HL-60 (cell line): ENCODE measurements around the gene POLR2H.

Experiments used
- DNase-seq, 2 experiments: peaks; one replicate each; pipeline ENCODE4 v3.0.0-alpha.2; 2010 to 2020; ENCODE audit warnings: low read depth in 1 of 2, low spot score in 1 of 2
- H3K27ac ChIP-seq: fragments of 250-450 bp; sonication (Bioruptor Pico); replicated peaks from 2 replicates; pipeline ENCODE4 v1.5.1; 2020; ENCODE audit warnings: mild to moderate bottlenecking, moderate library complexity
- H3K27me3 ChIP-seq: fragments of 250-450 bp; sonication (Bioruptor Pico); 2 replicates; pipeline ENCODE4 v1.5.1; 2021; ENCODE audit warnings: mild to moderate bottlenecking, moderate library complexity; ENCODE audit not compliant: insufficient read depth, poor library complexity, severe bottlenecking
- H3K4me3 ChIP-seq: replicated peaks from 2 replicates; pipeline ENCODE4 v1.5.1; 2011; ENCODE audit warnings: mild to moderate bottlenecking, control low read depth, low read length; ENCODE audit not compliant: insufficient read depth
- GABPA ChIP-seq: IDR thresholded peaks from 2 replicates; pipeline ENCODE4 v1.6.1; 2012; ENCODE audit warnings: low read depth
- POLR2AphosphoS5 ChIP-seq: IDR thresholded peaks from 2 replicates; pipeline ENCODE4 v1.6.1; 2012; ENCODE audit warnings: low read depth
- SPI1 ChIP-seq: IDR thresholded peaks from 2 replicates; pipeline ENCODE4 v1.6.1; 2012; ENCODE audit warnings: low read depth, mild to moderate bottlenecking, borderline replicate concordance
- TF ChIP-seq, protein P1 (sequence below): IDR thresholded peaks from one replicate; pipeline ENCODE4 v1.5.1; 2011; ENCODE audit warnings: low read length, control low read depth, inconsistent platforms; ENCODE audit not compliant: insufficient read depth
- TF ChIP-seq, protein P2 (sequence below): IDR thresholded peaks from 2 replicates; pipeline ENCODE4 v1.6.1; 2012; ENCODE audit warnings: low read depth; ENCODE audit not compliant: insufficient replicate concordance

Gene POLR2H

DNA sequence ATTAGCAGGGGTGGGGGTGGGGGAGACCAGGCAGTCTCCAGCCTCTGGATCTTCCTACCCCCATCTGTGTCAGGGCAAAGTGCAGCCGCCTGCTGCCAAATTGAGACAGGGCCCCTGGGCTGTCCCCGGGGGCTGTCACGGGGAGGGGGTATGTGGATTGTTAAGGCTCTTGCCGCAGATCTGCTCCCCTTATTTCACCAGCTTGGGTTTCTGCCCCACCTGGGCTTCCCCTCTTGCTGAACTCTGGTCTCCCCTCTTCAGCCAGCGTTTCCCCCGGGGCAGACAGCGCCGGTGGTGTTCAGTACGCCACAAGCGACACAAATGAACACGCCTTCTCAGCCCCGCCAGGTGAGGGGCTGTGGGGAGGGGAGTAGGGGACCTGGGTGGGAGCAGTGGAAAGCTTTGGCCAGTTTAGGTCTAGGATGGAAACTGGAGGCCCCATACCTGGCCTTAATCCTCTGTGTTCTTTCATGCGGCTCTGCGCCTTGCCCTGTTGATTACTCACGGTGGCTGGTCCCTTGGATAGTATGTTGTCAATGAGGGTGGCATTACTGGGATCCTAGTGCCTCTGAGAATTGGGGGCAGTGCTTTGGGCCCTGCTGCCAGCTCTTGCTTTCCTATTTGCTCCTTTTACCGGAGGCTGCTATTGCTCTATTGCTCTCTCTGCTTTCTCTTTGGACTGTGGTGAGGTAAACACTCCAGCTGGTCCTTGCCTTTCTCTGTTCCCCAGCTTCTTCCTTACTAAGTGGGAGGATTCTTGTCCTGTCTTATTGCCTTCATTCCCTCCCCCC, 45.4 kb upstream of the POLR2H start:
- no peaks in the 10 kb centered on the region for H3K27me3 ChIP-seq
- no peak for DNase-seq
- TF ChIP-seq, protein P1, sequence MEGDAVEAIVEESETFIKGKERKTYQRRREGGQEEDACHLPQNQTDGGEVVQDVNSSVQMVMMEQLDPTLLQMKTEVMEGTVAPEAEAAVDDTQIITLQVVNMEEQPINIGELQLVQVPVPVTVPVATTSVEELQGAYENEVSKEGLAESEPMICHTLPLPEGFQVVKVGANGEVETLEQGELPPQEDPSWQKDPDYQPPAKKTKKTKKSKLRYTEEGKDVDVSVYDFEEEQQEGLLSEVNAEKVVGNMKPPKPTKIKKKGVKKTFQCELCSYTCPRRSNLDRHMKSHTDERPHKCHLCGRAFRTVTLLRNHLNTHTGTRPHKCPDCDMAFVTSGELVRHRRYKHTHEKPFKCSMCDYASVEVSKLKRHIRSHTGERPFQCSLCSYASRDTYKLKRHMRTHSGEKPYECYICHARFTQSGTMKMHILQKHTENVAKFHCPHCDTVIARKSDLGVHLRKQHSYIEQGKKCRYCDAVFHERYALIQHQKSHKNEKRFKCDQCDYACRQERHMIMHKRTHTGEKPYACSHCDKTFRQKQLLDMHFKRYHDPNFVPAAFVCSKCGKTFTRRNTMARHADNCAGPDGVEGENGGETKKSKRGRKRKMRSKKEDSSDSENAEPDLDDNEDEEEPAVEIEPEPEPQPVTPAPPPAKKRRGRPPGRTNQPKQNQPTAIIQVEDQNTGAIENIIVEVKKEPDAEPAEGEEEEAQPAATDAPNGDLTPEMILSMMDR: no peak
- peak overlapping the region; percentile 98 for H3K27ac ChIP-seq
- H3K4me3 ChIP-seq: peak overlapping the region; percentile 88

DNA sequence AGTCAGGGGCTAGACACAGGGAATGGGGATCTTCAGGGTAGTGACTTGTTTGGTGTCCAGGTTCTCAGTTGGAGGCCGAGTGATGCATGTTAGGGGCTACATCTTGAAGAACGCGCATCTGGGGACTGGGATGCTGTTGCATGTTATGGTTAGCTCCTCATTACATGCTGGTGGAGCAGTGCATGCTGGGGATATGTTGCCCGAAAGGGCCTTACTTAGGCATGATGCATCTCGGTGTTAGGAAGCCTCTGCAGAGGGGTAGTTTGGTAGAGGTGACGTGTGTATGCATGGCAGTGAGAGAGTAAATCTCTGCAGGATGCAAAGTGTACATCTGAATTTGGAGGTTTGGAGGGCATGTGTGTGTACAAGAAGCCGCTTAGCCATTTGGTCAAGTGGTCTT, 44.7 kb upstream of the POLR2H start:
- no peak overlapping the region for H3K27ac ChIP-seq
- TF ChIP-seq, protein P2, sequence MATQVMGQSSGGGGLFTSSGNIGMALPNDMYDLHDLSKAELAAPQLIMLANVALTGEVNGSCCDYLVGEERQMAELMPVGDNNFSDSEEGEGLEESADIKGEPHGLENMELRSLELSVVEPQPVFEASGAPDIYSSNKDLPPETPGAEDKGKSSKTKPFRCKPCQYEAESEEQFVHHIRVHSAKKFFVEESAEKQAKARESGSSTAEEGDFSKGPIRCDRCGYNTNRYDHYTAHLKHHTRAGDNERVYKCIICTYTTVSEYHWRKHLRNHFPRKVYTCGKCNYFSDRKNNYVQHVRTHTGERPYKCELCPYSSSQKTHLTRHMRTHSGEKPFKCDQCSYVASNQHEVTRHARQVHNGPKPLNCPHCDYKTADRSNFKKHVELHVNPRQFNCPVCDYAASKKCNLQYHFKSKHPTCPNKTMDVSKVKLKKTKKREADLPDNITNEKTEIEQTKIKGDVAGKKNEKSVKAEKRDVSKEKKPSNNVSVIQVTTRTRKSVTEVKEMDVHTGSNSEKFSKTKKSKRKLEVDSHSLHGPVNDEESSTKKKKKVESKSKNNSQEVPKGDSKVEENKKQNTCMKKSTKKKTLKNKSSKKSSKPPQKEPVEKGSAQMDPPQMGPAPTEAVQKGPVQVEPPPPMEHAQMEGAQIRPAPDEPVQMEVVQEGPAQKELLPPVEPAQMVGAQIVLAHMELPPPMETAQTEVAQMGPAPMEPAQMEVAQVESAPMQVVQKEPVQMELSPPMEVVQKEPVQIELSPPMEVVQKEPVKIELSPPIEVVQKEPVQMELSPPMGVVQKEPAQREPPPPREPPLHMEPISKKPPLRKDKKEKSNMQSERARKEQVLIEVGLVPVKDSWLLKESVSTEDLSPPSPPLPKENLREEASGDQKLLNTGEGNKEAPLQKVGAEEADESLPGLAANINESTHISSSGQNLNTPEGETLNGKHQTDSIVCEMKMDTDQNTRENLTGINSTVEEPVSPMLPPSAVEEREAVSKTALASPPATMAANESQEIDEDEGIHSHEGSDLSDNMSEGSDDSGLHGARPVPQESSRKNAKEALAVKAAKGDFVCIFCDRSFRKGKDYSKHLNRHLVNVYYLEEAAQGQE: no peak
- TF ChIP-seq POLR2AphosphoS5 (no peak), SPI1 (no peak)
- no peaks in the 10 kb centered on the region for H3K27me3 ChIP-seq
- peak overlapping the region; percentile 88 for H3K4me3 ChIP-seq
- no peak for DNase-seq

DNA sequence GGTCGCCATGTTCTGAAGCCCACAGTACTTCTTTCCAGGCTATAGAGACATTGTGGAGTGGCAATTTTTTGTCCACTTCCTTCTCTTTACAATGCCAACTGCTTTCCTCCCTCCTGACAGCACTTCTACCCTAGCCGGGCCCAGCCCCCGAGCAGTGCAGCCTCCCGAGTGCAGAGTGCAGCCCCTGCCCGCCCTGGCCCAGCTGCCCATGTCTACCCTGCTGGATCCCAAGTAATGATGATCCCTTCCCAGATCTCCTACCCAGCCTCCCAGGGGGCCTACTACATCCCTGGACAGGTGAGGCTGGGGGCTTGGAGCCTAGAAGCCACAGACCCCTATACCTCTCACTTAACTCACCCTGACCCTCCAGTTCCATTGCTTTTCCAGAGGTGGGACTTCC, 44.3 kb upstream of the POLR2H start:
- H3K27ac ChIP-seq: no peak overlapping the region
- H3K4me3 ChIP-seq: peak overlapping the region; percentile 88; the same call in 1 of the 2 replicates
- no peak for DNase-seq
- no peaks in the 10 kb centered on the region for H3K27me3 ChIP-seq
- TF ChIP-seq, protein P2: no peak
- TF ChIP-seq SPI1 (no peak; the same call in 1 of the 2 replicates), GABPA (no peak), POLR2AphosphoS5 (no peak)
- TF ChIP-seq, protein P1: no peak

DNA sequence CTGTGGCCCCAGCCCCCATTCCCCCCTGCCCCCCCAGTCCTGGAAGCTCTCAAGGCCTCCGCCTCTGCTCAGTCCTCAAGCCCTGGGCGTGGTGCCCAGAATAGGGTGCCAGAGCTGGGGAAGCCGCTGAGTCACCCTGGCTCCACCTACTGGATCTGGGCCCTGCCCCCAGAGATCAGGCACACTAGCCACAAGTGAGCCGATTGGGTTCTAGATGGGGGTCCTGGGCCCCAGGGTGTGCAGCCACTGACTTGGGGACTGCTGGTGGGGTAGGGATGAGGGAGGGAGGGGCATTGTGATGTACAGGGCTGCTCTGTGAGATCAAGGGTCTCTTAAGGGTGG, 41.4 kb upstream of the POLR2H start:
- peak overlapping the region; percentile 34; the same call in 1 of the 2 replicates for H3K27ac ChIP-seq
- TF ChIP-seq, protein P2: no peak
- no peak for TF ChIP-seq SPI1
- TF ChIP-seq POLR2AphosphoS5: no peak
- TF ChIP-seq GABPA: no peak
- TF ChIP-seq, protein P1: no peak
- DNase-seq: peak in 1 of 2 experiments; percentile 81
- H3K27me3 ChIP-seq: no peaks in the 10 kb centered on the region
- H3K4me3 ChIP-seq: no peak overlapping the region
